B cell (primary cell): Measurements from ENCODE around the gene DVL1. TPM values are rescaled to one million over a fixed set of nuclear protein-coding genes. Genes with fewer than 3 reads are reported as not detected.

Experiments
- ATAC-seq: fragments of 200-7000 bp; cut with Tn5 transposase; one replicate; pipeline ENCODE4 v1.10.0; 2021; ENCODE audit warnings: low read depth, mild to moderate bottlenecking, moderate number of reproducible peaks, moderate library complexity
- CTCF ChIA-PET: fragments of 350-600 bp; sonication (Branson Sonifier 250); formaldehyde crosslinking; loops from one replicate; lab custom pipeline; 2021; ENCODE audit warnings: antibody characterized with exemption, inconsistent platforms; lab: Charles Lee
- POLR2A ChIA-PET: fragments of 350-600 bp; sonication (Branson Sonifier 250); formaldehyde crosslinking; loops from one replicate; lab custom pipeline; 2021; ENCODE audit warnings: antibody characterized with exemption; lab: Charles Lee
- DNase-seq: peaks from one replicate; pipeline ENCODE4 v3.0.0; 2013
- H2AFZ ChIP-seq: 2 replicates; pipeline ENCODE4 v1.6.1; 2012; ENCODE audit warnings: mild to moderate bottlenecking, low read depth, low read length; ENCODE audit not compliant: insufficient read depth, poor library complexity, severe bottlenecking
- H3K27ac ChIP-seq, 2 donors: 1 replicate in 1 of 2; 2 replicates in 1 of 2; pipeline ENCODE4 v1.5.1; 2012 to 2013; ENCODE audit warnings: low read length in 2 of 2, mild to moderate bottlenecking in 2 of 2, moderate library complexity in 1 of 2
- H3K27me3 ChIP-seq, 4 experiments: fragments of 200-600 bp in 1 of 4; sonication (generic) in 1 of 4; replicated peaks in 1 of 4; 1 replicate in 2 of 4; 2 replicates in 2 of 4; pipeline versions ENCODE4 v1.6.1 to v1.7.0; 2013 to 2016; ENCODE audit warnings: low read length in 3 of 4, mild to moderate bottlenecking in 2 of 4, mixed read lengths in 1 of 4, moderate library complexity in 1 of 4; ENCODE audit not compliant: insufficient read depth in 4 of 4, control insufficient read depth in 3 of 4; ENCODE audit errors: control extremely low read depth in 1 of 4
- H3K36me3 ChIP-seq, 2 experiments: replicated peaks in 1 of 2; 1 replicate in 1 of 2; 2 replicates in 1 of 2; pipeline versions ENCODE4 v1.6.1 to v1.7.1; 2013; ENCODE audit warnings: low read length in 1 of 2; ENCODE audit not compliant: insufficient read depth in 2 of 2, control insufficient read depth in 1 of 2; ENCODE audit errors: control extremely low read depth in 1 of 2, extremely low read depth in 1 of 2
- H3K4me1 ChIP-seq, 2 donors: fragments of 200-600 bp in 1 of 2; sonication (generic) in 1 of 2; 1 replicate in 1 of 2; 2 replicates in 1 of 2; pipeline versions ENCODE4 v1.5.1 to v1.6.1; 2013 to 2017; ENCODE audit warnings: low read length in 2 of 2; ENCODE audit not compliant: control insufficient read depth in 2 of 2, insufficient read depth in 2 of 2
- H3K4me2 ChIP-seq: replicated peaks from 2 replicates; pipeline ENCODE3; 2012; ENCODE audit warnings: mild to moderate bottlenecking, low read depth, low read length; ENCODE audit not compliant: poor library complexity, severe bottlenecking
- H3K4me3 ChIP-seq, 5 experiments: fragments of 200-600 bp in 1 of 5; sonication (generic) in 1 of 5; 1 replicate in 3 of 5; 2 replicates in 2 of 5; pipeline versions ENCODE4 v1.5.1 to v1.7.0; 2011 to 2016; ENCODE audit warnings: low read length in 4 of 5, mild to moderate bottlenecking in 4 of 5, low read depth in 2 of 5, control low read depth in 1 of 5, moderate library complexity in 1 of 5; ENCODE audit not compliant: insufficient read depth in 1 of 5; ENCODE audit errors: control extremely low read depth in 1 of 5, extremely low read depth in 1 of 5
- H3K79me2 ChIP-seq: fragments of 200-600 bp; sonication (generic); one replicate; pipeline ENCODE4 v1.6.0; 2016; ENCODE audit warnings: low read length; ENCODE audit not compliant: control insufficient read depth, insufficient read depth
- H3K9ac ChIP-seq: fragments of 200-600 bp; sonication (generic); 2 replicates; pipeline ENCODE4 v1.6.1; 2017; ENCODE audit warnings: mild to moderate bottlenecking, low read length, moderate library complexity
- H3K9me3 ChIP-seq, 3 donors: one replicate each; pipeline versions ENCODE4 v1.6.1 to v1.7.1; 2013; ENCODE audit warnings: low read length in 2 of 3; ENCODE audit not compliant: control insufficient read depth in 2 of 3, insufficient read depth in 1 of 3; ENCODE audit errors: control extremely low read depth in 1 of 3
- H4K20me1 ChIP-seq: 2 replicates; pipeline ENCODE4 v1.6.0; 2012; ENCODE audit warnings: mild to moderate bottlenecking, low read length; ENCODE audit not compliant: insufficient read depth, control insufficient read depth, poor library complexity, severe bottlenecking
- H3K27ac Mint-ChIP-seq: one replicate; pipeline ENCODE4 v1.8.0; 2021; ENCODE audit warnings: mixed read lengths
- H3K27me3 Mint-ChIP-seq: one replicate; pipeline ENCODE4 v1.8.0; 2021; ENCODE audit warnings: mixed read lengths
- H3K4me1 Mint-ChIP-seq: one replicate; pipeline ENCODE4 v1.8.0; 2021; ENCODE audit warnings: mixed read lengths
- H3K4me3 Mint-ChIP-seq: one replicate; pipeline ENCODE4 v1.8.0; 2021; ENCODE audit warnings: mixed read lengths
- H3K9me3 Mint-ChIP-seq: one replicate; pipeline ENCODE4 v1.8.0; 2022; ENCODE audit warnings: mixed read lengths; ENCODE audit not compliant: insufficient read depth
- EZH2 ChIP-seq: IDR thresholded peaks from 2 replicates; pipeline ENCODE4 v1.6.1; 2012; ENCODE audit warnings: borderline replicate concordance, low read depth, mild to moderate bottlenecking, moderate library complexity, low read length; ENCODE audit not compliant: insufficient read depth, poor library complexity, severe bottlenecking
- WGBS: methylation state at CpG from one replicate; pipeline ENCODE4 v1.1.5; 2013; ENCODE audit warnings: missing lambda C conversion rate; ENCODE audit not compliant: insufficient coverage; 5-methylcytosine and 5-hydroxymethylcytosine counted together
- intact Hi-C: fragments of 100-400 bp; cut with micrococcal nuclease; formaldehyde crosslinking; loops from one replicate; pipeline ENCODE4 v1.10.0; 2022
- polyA plus RNA-seq: library from polyadenylated mRNA; depleted of rRNA; stranded (reverse); fragments of >200 nt; gene quantifications from 2 replicates; pipeline ENCODE4 v1.2.3, GENCODE V29; 2012
- total RNA-seq, 2 donors: library from RNA; stranded (reverse); fragments of 120-200 nt in 1 of 2; gene quantifications; 1 replicate in 1 of 2; 2 replicates in 1 of 2; pipeline versions ENCODE4 v1.2.3 to v1.2.4, GENCODE V29; 2013 to 2022
- TF ChIP-seq, protein P1 (sequence below): fragments of 200-600 bp; IDR thresholded peaks from one replicate; pipeline ENCODE4 v1.8.0; 2022; ENCODE audit warnings: antibody characterized with exemption, mild to moderate bottlenecking

Gene DVL1
- total and polyA plus RNA-seq, 2 donors (not counting 1 experiment from before 2014, with no cell fraction given) = 46.1 to 53.5 TPM

DNA sequence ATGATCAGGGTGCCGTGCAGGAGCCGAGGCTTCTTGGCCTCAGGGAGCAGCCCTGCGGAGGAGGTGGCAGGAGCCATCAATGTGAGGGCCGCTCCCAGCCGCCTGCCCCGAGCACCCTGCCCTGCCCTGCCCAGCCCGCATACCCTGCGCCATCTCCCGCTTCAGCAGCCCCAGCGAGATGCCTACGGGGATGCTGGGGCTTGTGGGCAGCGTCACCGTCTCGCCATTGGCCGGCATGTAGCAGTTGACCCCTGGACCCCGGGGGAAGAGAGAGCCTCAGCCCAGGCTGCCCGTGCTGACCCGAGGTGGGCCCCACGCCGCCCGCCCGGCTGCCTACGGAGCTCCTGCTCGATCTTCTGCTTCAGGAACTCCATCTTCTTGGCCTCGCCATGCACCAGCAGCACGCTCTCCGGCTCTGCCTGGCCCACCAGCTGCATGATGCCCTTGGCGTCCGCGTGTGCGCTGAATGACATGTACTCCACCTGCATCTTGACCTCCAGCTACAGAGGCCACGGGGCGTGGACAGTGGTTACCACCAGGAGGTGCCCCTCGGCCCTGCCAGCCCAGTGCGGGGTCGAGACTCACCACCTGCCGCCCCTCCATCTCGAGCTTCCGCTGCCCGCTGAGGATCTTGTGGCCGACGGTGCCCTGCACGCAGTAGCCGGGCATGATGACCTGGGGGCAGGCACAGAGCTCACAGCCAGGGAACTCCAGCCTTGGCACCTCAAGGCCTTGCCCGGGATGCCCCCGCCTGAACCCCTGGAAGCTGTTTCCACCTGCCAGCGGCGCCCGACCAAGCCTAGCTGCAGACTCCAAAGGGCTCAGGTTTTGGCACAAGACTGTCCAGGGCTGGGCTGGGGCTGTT, 36.5 kb downstream of the DVL1 start:
- H3K4me2 ChIP-seq = no peak overlapping the region
- H3K27ac ChIP-seq = no peak overlapping the region
- no peak overlapping the region for H3K27ac Mint-ChIP-seq
- H4K20me1 ChIP-seq = peaks cover 9% of the 10 kb centered on the region
- H3K36me3 ChIP-seq = peaks cover 0 to 39% of the 10 kb centered on the region in 2 experiments
- peaks cover 4% of the 10 kb centered on the region for H3K4me1 Mint-ChIP-seq
- WGBS = 95% methylated on average over 45 of the region's 49 CpGs
- H3K79me2 ChIP-seq = peaks cover 8% of the 10 kb centered on the region
- DNase-seq = no peak
- H3K9me3 ChIP-seq = no peaks in the 10 kb centered on the region
- no peaks in the 10 kb centered on the region for H3K27me3 Mint-ChIP-seq
- no peak overlapping the region for H3K4me3 ChIP-seq
- H3K4me1 ChIP-seq = peaks cover 6 to 10% of the 10 kb centered on the region in 2 donors
- ChIA-PET POLR2A (no interaction called here), CTCF (no interaction called here)
- TF ChIP-seq EZH2 = no peak
- TF ChIP-seq, protein P1, sequence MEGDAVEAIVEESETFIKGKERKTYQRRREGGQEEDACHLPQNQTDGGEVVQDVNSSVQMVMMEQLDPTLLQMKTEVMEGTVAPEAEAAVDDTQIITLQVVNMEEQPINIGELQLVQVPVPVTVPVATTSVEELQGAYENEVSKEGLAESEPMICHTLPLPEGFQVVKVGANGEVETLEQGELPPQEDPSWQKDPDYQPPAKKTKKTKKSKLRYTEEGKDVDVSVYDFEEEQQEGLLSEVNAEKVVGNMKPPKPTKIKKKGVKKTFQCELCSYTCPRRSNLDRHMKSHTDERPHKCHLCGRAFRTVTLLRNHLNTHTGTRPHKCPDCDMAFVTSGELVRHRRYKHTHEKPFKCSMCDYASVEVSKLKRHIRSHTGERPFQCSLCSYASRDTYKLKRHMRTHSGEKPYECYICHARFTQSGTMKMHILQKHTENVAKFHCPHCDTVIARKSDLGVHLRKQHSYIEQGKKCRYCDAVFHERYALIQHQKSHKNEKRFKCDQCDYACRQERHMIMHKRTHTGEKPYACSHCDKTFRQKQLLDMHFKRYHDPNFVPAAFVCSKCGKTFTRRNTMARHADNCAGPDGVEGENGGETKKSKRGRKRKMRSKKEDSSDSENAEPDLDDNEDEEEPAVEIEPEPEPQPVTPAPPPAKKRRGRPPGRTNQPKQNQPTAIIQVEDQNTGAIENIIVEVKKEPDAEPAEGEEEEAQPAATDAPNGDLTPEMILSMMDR = no peak
- no peak overlapping the region for H3K9ac ChIP-seq
- no peak for ATAC-seq
- no peak overlapping the region for H2AFZ ChIP-seq
- H3K27me3 ChIP-seq = no peaks in the 10 kb centered on the region
- no peak overlapping the region for H3K4me3 Mint-ChIP-seq
- intact Hi-C loops = no loop called here
- no peaks in the 10 kb centered on the region for H3K9me3 Mint-ChIP-seq
